Right lobe of liver (tissue), 6 donors: ENCODE measurements around the gene RTL1. TPM values are rescaled to one million over a fixed set of nuclear protein-coding genes. Genes with fewer than 3 reads are reported as not detected.

Experiments used
- ATAC-seq, 4 donors: fragments of 200-7000 bp; cut with Tn5 transposase; one replicate each; pipeline ENCODE4 v1.9.1; 2020; ENCODE audit warnings: mild to moderate bottlenecking in 4 of 4, moderate library complexity in 4 of 4
- DNase-seq, 3 donors: peaks; one replicate each; pipeline ENCODE4 v3.0.0-alpha.2; 2020
- H3K27ac ChIP-seq, 3 donors: fragments of 200-600 bp; one replicate each; pipeline ENCODE4 v1.8.0; 2022
- H3K27me3 ChIP-seq, 2 donors: fragments of 200-600 bp; one replicate each; pipeline ENCODE4 v1.8.0; 2022
- H3K36me3 ChIP-seq, 4 donors: fragments of 200-600 bp; sonication (generic) in 1 of 4; one replicate each; pipeline versions ENCODE4 v1.5.1 to v1.8.0; 2017 to 2022; ENCODE audit warnings: control low read depth in 1 of 4
- H3K4me1 ChIP-seq, 4 donors: fragments of 200-600 bp; sonication (generic) in 1 of 4; one replicate each; pipeline versions ENCODE4 v1.5.1 to v1.8.0; 2017 to 2022; ENCODE audit warnings: control low read depth in 1 of 4
- H3K4me3 ChIP-seq, 3 donors: fragments of 200-600 bp; one replicate each; pipeline ENCODE4 v1.8.0; 2022
- H3K9me3 ChIP-seq, 4 donors: fragments of 200-600 bp; sonication (generic) in 1 of 4; one replicate each; pipeline versions ENCODE4 v1.5.1 to v1.8.0; 2017 to 2022; ENCODE audit warnings: control low read depth in 1 of 4
- POLR2A ChIP-seq: fragments of 450-650 bp; IDR thresholded peaks from one replicate; pipeline ENCODE4 v1.6.1; 2017; ENCODE audit warnings: antibody characterized with exemption, mild to moderate bottlenecking
- WGBS: methylation state at CpG from one replicate; pipeline ENCODE4 v1.1.6; 2018; ENCODE audit warnings: low coverage, low lambda C conversion rate; ENCODE audit not compliant: insufficient coverage; ENCODE audit errors: missing lambda C conversion rate; 5-methylcytosine and 5-hydroxymethylcytosine counted together
- intact Hi-C, 2 donors: fragments of 100-400 bp; cut with DNase I; formaldehyde crosslinking; loops; one replicate each; pipeline versions ENCODE4 v1.11.2 to v1.14.1; 2022
- total RNA-seq, 6 experiments: library from RNA; depleted of rRNA in 2 of 6; stranded (reverse); fragments of >200 nt in 2 of 6; fragmentation: NEBNext Ultra II Directional in 3 of 6; extraction: Animal tissue kit (Norgen Biotek cat#: 25700) in 3 of 6; gene quantifications; one replicate each; pipeline versions ENCODE4 v1.1.0 to v1.2.4, GENCODE V29; 2016 to 2023
- TF ChIP-seq, protein P1 (sequence below), 4 donors: fragments of 200-600 bp in 3 of 4; fragments of 450-650 bp in 1 of 4; IDR thresholded peaks; one replicate each; pipeline versions ENCODE4 v1.5.1 to v1.8.0; 2016 to 2022; ENCODE audit warnings: antibody characterized with exemption in 4 of 4, mild to moderate bottlenecking in 2 of 4
- donor health status: DM: no; HTN: yes; CAD: no.
- donor health status: DM: no; HTN: no; CAD: no.
- donor health status: DM: no; HTN: no; CAD: no.
- donor health status: DM: no; HTN: yes; CAD: no.
- donor health status: DM: no; HTN: yes; CAD: no.

The RTL1 gene
- total RNA-seq, 6 experiments from 2014 or later = 0.04 TPM; not detected in 5

DNA sequence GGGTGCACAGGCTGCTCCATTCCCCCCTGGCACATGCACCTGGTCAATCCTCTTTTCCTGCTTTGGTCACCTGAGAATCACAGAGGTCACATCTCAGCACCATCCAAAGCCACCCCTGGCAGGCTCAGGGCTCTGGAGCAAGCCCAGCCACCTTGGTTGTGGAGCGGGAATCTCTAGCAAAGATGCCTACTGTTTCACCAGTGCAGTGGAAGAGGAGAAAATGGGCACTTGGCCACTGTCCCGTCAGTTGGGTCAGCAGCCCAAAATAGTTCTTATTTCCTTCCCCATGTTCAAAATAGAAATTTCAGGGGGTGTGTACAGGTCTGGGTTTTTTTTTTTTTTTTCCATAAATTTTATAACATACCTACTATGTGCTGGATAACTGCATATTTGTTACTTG lies 18.3 kb downstream of the RTL1 start:
- Histone ChIP-seq H3K4me1 (no peaks in the 10 kb centered on the region), H3K9me3 (no peaks in the 10 kb centered on the region), H3K4me3 (no peak overlapping the region), H3K27ac (no peak overlapping the region), H3K36me3 (no peaks in the 10 kb centered on the region), H3K27me3 (no peaks in the 10 kb centered on the region)
- peak in 1 of 3 donors; percentile 8 for DNase-seq
- intact Hi-C loops = no loop called here
- 63% methylated on average over 2 of the region's 2 CpGs for WGBS
- TF ChIP-seq, protein P1, sequence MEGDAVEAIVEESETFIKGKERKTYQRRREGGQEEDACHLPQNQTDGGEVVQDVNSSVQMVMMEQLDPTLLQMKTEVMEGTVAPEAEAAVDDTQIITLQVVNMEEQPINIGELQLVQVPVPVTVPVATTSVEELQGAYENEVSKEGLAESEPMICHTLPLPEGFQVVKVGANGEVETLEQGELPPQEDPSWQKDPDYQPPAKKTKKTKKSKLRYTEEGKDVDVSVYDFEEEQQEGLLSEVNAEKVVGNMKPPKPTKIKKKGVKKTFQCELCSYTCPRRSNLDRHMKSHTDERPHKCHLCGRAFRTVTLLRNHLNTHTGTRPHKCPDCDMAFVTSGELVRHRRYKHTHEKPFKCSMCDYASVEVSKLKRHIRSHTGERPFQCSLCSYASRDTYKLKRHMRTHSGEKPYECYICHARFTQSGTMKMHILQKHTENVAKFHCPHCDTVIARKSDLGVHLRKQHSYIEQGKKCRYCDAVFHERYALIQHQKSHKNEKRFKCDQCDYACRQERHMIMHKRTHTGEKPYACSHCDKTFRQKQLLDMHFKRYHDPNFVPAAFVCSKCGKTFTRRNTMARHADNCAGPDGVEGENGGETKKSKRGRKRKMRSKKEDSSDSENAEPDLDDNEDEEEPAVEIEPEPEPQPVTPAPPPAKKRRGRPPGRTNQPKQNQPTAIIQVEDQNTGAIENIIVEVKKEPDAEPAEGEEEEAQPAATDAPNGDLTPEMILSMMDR (IDR thresholded peaks at IDR 0.05) = no peak
- no peak for TF ChIP-seq POLR2A
- no peak for ATAC-seq

DNA sequence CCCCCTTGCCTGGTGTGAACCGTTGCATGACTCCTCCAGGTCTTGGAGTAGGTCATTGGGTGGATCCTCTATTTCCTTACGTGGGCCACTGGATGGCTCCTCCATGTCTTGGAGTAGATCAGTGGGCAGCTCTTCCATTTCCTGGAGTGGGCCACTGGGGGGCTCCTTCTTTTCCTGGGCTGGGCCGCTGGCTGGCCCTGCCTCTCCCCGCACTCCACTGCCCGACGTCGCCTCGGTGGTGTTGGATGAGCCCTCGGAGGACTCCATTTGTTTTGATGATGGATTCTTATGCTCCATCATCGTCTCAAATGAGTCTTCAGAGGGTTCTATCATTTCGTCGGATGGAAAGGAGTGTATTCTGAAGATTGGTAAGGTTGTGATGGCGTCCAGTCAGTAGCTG lies 19.1 kb downstream of the RTL1 start:
- Histone ChIP-seq H3K27ac (no peak overlapping the region), H3K9me3 (no peaks in the 10 kb centered on the region), H3K4me1 (no peaks in the 10 kb centered on the region), H3K27me3 (no peaks in the 10 kb centered on the region), H3K36me3 (no peaks in the 10 kb centered on the region), H3K4me3 (no peak overlapping the region)
- peak in 1 of 3 donors; percentile 6 for DNase-seq
- WGBS = 79% methylated on average over 9 of the region's 13 CpGs
- no peak for ATAC-seq
- intact Hi-C loops = no loop called here
- TF ChIP-seq, protein P1 (IDR thresholded peaks at IDR 0.05) = no peak
- no peak for TF ChIP-seq POLR2A

GRCh38 chr14:100883789-100884101 lies 19.8 kb downstream of the RTL1 start:
- H3K36me3 ChIP-seq = no peaks in the 10 kb centered on the region

GRCh38 chr14:100882991-100883788 lies 20.3 kb downstream of the RTL1 start:
- ATAC-seq = no peak
- no peaks in the 10 kb centered on the region for H3K9me3 ChIP-seq
- no peak for TF ChIP-seq POLR2A
- TF ChIP-seq, protein P1 (IDR thresholded peaks at IDR 0.05) = no peak
- H3K27me3 ChIP-seq = no peaks in the 10 kb centered on the region
- H3K27ac ChIP-seq = no peak overlapping the region
- no peak overlapping the region for H3K4me3 ChIP-seq
- intact Hi-C loops = no loop called here
- no peaks in the 10 kb centered on the region for H3K4me1 ChIP-seq
- peak in 2 of 3 donors; percentile 7 to 42 for DNase-seq
- no peaks in the 10 kb centered on the region for H3K36me3 ChIP-seq
- 86% methylated on average over 2 of the region's 46 CpGs for WGBS

More at GRCh38 chr14:100883789-100884101, 19.8 kb downstream of the RTL1 start:
- DNase-seq = peak in 2 of 3 donors; percentile 2 to 52
- H3K4me3 ChIP-seq = no peak overlapping the region
- H3K27ac ChIP-seq = no peak overlapping the region
- 93% methylated on average over 3 of the region's 11 CpGs for WGBS
- no peaks in the 10 kb centered on the region for H3K9me3 ChIP-seq
- no peak for ATAC-seq
- intact Hi-C loops = no loop called here
- no peaks in the 10 kb centered on the region for H3K27me3 ChIP-seq
- no peak for TF ChIP-seq POLR2A
- TF ChIP-seq, protein P1 (IDR thresholded peaks at IDR 0.05) = no peak
- H3K4me1 ChIP-seq = no peaks in the 10 kb centered on the region
